ENCODE measurements around the gene HACE1.

DNA sequence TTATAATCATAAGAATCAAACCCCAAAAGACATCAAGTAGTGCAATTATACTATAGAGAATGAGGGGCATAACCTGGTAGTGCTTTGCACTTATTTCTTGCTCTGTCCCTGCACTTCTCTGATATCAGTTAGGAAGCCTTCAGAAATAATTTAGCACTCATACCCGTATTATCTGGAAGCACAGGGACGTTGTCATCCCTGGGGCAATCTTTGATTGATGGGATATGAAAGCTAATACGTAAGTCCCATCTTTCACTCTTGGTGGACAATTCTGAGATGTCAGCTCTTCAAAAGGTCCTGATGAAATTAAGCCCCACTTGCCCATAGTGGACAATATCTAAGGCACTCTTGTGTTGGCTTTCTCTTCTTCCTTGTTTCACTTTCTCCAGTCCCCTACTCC is 144.9 kb downstream of the HACE1 start:
- TF ChIP-seq CTCF (IDR thresholded peaks at IDR 0.05; ENCODE audit: poor library complexity) = no peak
- TF ChIP-seq EZH2 (IDR thresholded peaks at IDR 0.05; ENCODE audit: borderline replicate concordance) = no peak
